Left ventricle myocardium inferior (tissue), 1 donor: Measurements from ENCODE around the gene PWWP2B. TPM values are rescaled to one million over a fixed set of nuclear protein-coding genes. Genes with fewer than 3 reads are reported as not detected.
"Not testable (repeated sequence)": the region's sequence is repeated elsewhere in the genome, so short reads cannot be mapped to it uniquely, and the experiment has no call there.

Experiments
- DNase-seq: peaks from one replicate; pipeline ENCODE4 v3.0.0-alpha.2; 2020
- H3K27ac ChIP-seq: fragments of 200-600 bp; replicated peaks from 2 replicates; pipeline ENCODE4 v1.8.0; 2021
- H3K27me3 ChIP-seq: fragments of 200-600 bp; 2 replicates; pipeline ENCODE4 v1.8.0; 2021; ENCODE audit warnings: low read depth
- H3K36me3 ChIP-seq: fragments of 200-600 bp; 2 replicates; pipeline ENCODE4 v1.8.0; 2021
- H3K4me1 ChIP-seq: fragments of 200-600 bp; 2 replicates; pipeline ENCODE4 v1.8.0; 2021
- H3K4me3 ChIP-seq: fragments of 200-600 bp; 2 replicates; pipeline ENCODE4 v1.8.0; 2021; ENCODE audit warnings: mild to moderate bottlenecking, moderate library complexity
- H3K9me3 ChIP-seq: fragments of 200-600 bp; replicated peaks from 2 replicates; pipeline ENCODE4 v1.8.0; 2021
- intact Hi-C: fragments of 100-400 bp; cut with micrococcal nuclease; formaldehyde crosslinking; loops from one replicate; pipeline ENCODE4 v1.11.0; 2022
- total RNA-seq: library from RNA; stranded (reverse); fragmentation: NEBNext Ultra II Directional; extraction: Animal tissue kit (Norgen Biotek cat#: 25700); gene quantifications from one replicate; pipeline ENCODE4 v1.2.1, GENCODE V29; 2021
- TF ChIP-seq, protein P1 (sequence below): fragments of 200-600 bp; IDR thresholded peaks from 2 replicates; pipeline ENCODE4 v1.8.0; 2021; ENCODE audit warnings: antibody characterized with exemption, mild to moderate bottlenecking, borderline replicate concordance
- donor health status: DM: no; HTN: yes; CAD: no; lungs with severe emphysema.

Gene PWWP2B
- total RNA-seq, 1 donor from 2014 or later = 17.2 TPM

DNA sequence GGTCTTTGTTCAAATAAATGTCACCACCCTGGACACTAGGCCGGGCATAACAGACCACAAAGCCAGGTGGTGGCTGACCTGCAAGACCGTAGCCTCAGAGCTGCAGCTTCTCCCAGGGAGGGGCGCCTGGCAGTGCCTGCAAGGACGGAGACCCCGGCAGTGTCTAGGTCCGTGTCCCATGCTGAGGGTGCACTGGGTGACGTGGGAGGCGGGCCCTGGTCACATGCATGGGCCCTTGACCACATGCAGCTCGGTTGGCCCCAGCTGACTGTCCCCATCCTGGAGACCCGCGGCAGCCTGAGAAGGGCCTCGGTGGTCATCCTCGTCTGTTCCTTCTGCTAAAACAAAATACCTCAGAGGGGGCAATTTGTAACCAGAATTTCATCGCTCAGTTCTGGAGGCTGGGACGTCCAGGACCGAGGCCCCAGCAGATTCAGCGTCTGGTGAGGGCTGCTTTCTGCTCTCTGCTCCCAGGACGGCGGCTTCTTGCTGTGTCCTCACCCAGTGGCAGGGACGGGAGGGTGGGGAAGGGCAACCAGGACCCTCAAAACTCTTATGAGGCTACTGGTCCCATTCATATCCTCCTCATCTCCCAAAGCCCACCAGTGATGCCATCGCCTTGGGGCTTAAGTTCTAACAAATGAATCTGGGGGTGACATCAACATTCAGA lies 36.8 kb downstream of the PWWP2B start:
- no peak overlapping the region for H3K4me3 ChIP-seq
- H3K27ac ChIP-seq = no peak overlapping the region
- H3K4me1 ChIP-seq = peaks cover 9% of the 10 kb centered on the region
- no peaks in the 10 kb centered on the region for H3K36me3 ChIP-seq
- intact Hi-C loops = no loop called here
- TF ChIP-seq, protein P1, sequence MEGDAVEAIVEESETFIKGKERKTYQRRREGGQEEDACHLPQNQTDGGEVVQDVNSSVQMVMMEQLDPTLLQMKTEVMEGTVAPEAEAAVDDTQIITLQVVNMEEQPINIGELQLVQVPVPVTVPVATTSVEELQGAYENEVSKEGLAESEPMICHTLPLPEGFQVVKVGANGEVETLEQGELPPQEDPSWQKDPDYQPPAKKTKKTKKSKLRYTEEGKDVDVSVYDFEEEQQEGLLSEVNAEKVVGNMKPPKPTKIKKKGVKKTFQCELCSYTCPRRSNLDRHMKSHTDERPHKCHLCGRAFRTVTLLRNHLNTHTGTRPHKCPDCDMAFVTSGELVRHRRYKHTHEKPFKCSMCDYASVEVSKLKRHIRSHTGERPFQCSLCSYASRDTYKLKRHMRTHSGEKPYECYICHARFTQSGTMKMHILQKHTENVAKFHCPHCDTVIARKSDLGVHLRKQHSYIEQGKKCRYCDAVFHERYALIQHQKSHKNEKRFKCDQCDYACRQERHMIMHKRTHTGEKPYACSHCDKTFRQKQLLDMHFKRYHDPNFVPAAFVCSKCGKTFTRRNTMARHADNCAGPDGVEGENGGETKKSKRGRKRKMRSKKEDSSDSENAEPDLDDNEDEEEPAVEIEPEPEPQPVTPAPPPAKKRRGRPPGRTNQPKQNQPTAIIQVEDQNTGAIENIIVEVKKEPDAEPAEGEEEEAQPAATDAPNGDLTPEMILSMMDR = no peak
- DNase-seq = no peak
- no peaks in the 10 kb centered on the region for H3K9me3 ChIP-seq
- no peaks in the 10 kb centered on the region for H3K27me3 ChIP-seq

- no peaks in the 10 kb centered on the region for H3K9me3 ChIP-seq
- TF ChIP-seq, protein P1 = no peak
- peak; percentile 72 for DNase-seq
- no peak overlapping the region for H3K4me3 ChIP-seq
- no peak overlapping the region for H3K27ac ChIP-seq
- intact Hi-C loops = no loop called here
- no peaks in the 10 kb centered on the region for H3K36me3 ChIP-seq
- peaks cover 4% of the 10 kb centered on the region for H3K4me1 ChIP-seq
- no peaks in the 10 kb centered on the region for H3K27me3 ChIP-seq
These were observed 37.5 kb downstream of the PWWP2B start for GRCh38 chr10:132434405-132435005.

DNA sequence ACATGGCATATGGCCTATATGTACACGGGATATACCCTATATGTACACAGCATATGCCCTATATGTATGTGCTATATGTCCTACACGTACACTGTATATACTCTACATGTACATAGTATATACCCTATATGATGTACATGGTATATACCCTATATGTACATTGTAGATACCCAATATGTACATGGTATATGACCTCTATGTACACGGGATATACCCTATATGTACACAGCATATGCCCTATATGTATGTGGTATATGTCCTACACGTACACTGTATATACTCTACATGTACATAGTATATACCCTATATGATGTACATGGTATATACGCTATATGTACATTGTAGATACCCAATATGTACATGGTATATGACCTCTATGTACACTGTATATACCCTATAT lies 38.3 kb downstream of the PWWP2B start:
- H3K4me1 ChIP-seq, H3K4me3 ChIP-seq, DNase-seq, H3K9me3 ChIP-seq, intact Hi-C loops, H3K27me3 ChIP-seq, H3K27ac ChIP-seq, H3K36me3 ChIP-seq: not testable (repeated sequence)

- intact Hi-C loops, H3K36me3 ChIP-seq, H3K27ac ChIP-seq, H3K4me1 ChIP-seq, H3K4me3 ChIP-seq, DNase-seq, H3K9me3 ChIP-seq, H3K27me3 ChIP-seq: not testable (repeated sequence)
These were observed 39.1 kb downstream of the PWWP2B start for GRCh38 chr10:132436096-132436495.

DNA sequence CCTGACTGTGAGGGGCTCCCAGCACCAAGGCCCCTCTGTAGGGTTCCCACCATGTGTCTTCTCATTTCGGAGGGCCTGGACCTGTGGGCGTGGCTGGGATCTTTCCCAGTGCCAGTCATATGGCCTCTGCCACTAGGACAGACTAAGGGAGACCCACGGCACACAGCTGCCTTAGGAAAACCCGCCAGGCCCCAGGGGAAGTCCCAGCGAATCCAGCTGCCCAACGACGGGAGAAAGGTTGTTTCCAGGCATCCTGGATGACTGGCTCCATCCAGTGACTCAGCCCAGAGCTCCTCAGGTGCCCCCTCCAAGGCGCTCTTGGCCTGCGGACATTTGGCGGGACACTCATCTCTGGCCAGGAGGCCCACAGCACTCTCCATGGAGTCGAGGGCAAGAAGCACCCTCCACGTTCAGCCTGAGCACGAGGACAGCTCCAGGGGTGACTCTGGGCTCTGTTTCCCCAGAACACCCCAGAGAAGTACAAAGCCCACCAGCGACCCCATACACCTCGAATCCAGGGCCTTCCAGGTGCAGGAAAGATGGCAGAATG lies 39.9 kb downstream of the PWWP2B start:
- Histone ChIP-seq H3K4me1 (no peaks in the 10 kb centered on the region), H3K9me3 (no peaks in the 10 kb centered on the region), H3K4me3 (no peak overlapping the region), H3K36me3 (no peaks in the 10 kb centered on the region), H3K27me3 (no peaks in the 10 kb centered on the region), H3K27ac (no peak overlapping the region)
- TF ChIP-seq, protein P1 = no peak
- intact Hi-C loops = no loop called here
- DNase-seq = no peak

- TF ChIP-seq, protein P1 = no peak
These were observed 40.5 kb downstream of the PWWP2B start for GRCh38 chr10:132437541-132437950.

More at GRCh38 chr10:132437541-132437950, 40.5 kb downstream of the PWWP2B start:
- no peaks in the 10 kb centered on the region for H3K4me1 ChIP-seq
- no peaks in the 10 kb centered on the region for H3K9me3 ChIP-seq
- no peak overlapping the region for H3K27ac ChIP-seq
- H3K36me3 ChIP-seq = no peaks in the 10 kb centered on the region
- intact Hi-C loops = no loop called here
- DNase-seq = no peak
- H3K4me3 ChIP-seq = no peak overlapping the region
- no peaks in the 10 kb centered on the region for H3K27me3 ChIP-seq
